GM18526 (cell line): Measurements from ENCODE around the gene MCRIP2.

ENCODE experiments used
- POLR2A ChIP-seq: IDR thresholded peaks from 3 replicates; pipeline ENCODE4 v1.6.1; 2011; ENCODE audit not compliant: insufficient read length; ENCODE audit errors: extremely low read depth

MCRIP2 gene

GRCh38 chr16:695355-696089 lies 53.9 kb downstream of the MCRIP2 start:
- peak; percentile 57 for TF ChIP-seq POLR2A
